ENCODE results near the gene MRAS.

DNA sequence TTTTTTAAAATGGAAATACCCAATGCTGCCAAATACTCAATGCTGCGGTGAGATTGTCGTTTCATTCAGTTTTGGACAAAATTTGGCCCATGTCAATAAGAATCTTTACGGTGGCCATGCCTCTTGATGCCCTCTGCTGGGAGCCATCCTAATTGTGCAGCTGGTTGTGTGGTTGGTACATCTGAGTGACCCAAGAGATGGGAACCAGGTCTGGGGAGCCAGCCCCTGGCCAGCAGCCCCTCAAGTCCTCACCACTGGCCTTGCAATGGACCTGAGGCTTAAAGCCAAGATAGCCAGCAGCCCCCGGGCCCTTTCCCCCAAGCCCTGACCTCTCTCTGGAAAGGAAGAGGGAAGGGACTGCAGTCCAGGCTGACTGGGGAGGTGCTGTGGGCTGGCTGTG, 49.6 kb downstream of the MRAS start:
- TF ChIP-seq ZBTB1 (tag by site-specific recombination; IDR thresholded peaks at IDR 0.05), result no peak
- TF ChIP-seq CTCF (tag by site-specific recombination; IDR thresholded peaks at IDR 0.05), result no peak
- TF ChIP-seq KLF16 (tag by site-specific recombination; IDR thresholded peaks at IDR 0.05), result no peak
- TF ChIP-seq ZBTB20 (tag by site-specific recombination; IDR thresholded peaks at IDR 0.05), result no peak
- TF ChIP-seq, protein P1, sequence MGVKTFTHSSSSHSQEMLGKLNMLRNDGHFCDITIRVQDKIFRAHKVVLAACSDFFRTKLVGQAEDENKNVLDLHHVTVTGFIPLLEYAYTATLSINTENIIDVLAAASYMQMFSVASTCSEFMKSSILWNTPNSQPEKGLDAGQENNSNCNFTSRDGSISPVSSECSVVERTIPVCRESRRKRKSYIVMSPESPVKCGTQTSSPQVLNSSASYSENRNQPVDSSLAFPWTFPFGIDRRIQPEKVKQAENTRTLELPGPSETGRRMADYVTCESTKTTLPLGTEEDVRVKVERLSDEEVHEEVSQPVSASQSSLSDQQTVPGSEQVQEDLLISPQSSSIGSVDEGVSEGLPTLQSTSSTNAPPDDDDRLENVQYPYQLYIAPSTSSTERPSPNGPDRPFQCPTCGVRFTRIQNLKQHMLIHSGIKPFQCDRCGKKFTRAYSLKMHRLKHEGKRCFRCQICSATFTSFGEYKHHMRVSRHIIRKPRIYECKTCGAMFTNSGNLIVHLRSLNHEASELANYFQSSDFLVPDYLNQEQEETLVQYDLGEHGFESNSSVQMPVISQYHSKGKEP (tag by site-specific recombination; IDR thresholded peaks at IDR 0.05), result no peak
- TF ChIP-seq, protein P2, sequence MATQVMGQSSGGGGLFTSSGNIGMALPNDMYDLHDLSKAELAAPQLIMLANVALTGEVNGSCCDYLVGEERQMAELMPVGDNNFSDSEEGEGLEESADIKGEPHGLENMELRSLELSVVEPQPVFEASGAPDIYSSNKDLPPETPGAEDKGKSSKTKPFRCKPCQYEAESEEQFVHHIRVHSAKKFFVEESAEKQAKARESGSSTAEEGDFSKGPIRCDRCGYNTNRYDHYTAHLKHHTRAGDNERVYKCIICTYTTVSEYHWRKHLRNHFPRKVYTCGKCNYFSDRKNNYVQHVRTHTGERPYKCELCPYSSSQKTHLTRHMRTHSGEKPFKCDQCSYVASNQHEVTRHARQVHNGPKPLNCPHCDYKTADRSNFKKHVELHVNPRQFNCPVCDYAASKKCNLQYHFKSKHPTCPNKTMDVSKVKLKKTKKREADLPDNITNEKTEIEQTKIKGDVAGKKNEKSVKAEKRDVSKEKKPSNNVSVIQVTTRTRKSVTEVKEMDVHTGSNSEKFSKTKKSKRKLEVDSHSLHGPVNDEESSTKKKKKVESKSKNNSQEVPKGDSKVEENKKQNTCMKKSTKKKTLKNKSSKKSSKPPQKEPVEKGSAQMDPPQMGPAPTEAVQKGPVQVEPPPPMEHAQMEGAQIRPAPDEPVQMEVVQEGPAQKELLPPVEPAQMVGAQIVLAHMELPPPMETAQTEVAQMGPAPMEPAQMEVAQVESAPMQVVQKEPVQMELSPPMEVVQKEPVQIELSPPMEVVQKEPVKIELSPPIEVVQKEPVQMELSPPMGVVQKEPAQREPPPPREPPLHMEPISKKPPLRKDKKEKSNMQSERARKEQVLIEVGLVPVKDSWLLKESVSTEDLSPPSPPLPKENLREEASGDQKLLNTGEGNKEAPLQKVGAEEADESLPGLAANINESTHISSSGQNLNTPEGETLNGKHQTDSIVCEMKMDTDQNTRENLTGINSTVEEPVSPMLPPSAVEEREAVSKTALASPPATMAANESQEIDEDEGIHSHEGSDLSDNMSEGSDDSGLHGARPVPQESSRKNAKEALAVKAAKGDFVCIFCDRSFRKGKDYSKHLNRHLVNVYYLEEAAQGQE (tag by site-specific recombination; IDR thresholded peaks at IDR 0.05), result no peak
- TF ChIP-seq, protein P3, sequence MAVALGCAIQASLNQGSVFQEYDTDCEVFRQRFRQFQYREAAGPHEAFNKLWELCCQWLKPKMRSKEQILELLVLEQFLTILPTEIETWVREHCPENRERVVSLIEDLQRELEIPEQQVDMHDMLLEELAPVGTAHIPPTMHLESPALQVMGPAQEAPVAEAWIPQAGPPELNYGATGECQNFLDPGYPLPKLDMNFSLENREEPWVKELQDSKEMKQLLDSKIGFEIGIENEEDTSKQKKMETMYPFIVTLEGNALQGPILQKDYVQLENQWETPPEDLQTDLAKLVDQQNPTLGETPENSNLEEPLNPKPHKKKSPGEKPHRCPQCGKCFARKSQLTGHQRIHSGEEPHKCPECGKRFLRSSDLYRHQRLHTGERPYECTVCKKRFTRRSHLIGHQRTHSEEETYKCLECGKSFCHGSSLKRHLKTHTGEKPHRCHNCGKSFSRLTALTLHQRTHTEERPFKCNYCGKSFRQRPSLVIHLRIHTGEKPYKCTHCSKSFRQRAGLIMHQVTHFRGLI (tag by site-specific recombination; IDR thresholded peaks at IDR 0.05), result no peak
- no peak for TF ChIP-seq ZNF335 (tag by site-specific recombination; conservative IDR thresholded peaks at IDR 0.05)
- no peak for TF ChIP-seq ZNF423 (tag by site-specific recombination; IDR thresholded peaks at IDR 0.05)
- no peak for TF ChIP-seq ZNF341 (tag by site-specific recombination; IDR thresholded peaks at IDR 0.05; ENCODE audit: low read depth)
- no peak for TF ChIP-seq SP2 (tag by site-specific recombination; IDR thresholded peaks at IDR 0.05)
- no peak for TF ChIP-seq SETDB1 (IDR thresholded peaks at IDR 0.05; ENCODE audit: insufficient read length, low read length)
- TF ChIP-seq ZNF692 (tag by site-specific recombination; IDR thresholded peaks at IDR 0.05), result no peak

Measured in HEK293 (cell line).